SK-N-SH treated with all-trans-retinoic acid at 6 μM for 48 hours (cell line): ENCODE measurements around the gene SGK2.
"Not testable (repeated sequence)": the region's sequence is repeated elsewhere in the genome, so short reads cannot be mapped to it uniquely, and the experiment has no call there.

ENCODE experiments used
- ARNTL ChIP-seq: fragments of 450-650 bp; formaldehyde crosslinking; IDR thresholded peaks from 2 replicates; pipeline ENCODE4 v1.5.0; 2020; ENCODE audit warnings: low read depth, mild to moderate bottlenecking, moderate library complexity, borderline replicate concordance
- PPARA ChIP-seq: fragments of 250-450 bp; sonication (Bioruptor Pico); IDR thresholded peaks from 2 replicates; pipeline ENCODE4 v1.5.0; 2020; ENCODE audit warnings: mild to moderate bottlenecking, borderline replicate concordance
- RARB ChIP-seq: fragments of 250-450 bp; sonication (Bioruptor Pico); IDR thresholded peaks from 2 replicates; pipeline ENCODE4 v1.8.0; 2021; ENCODE audit warnings: mild to moderate bottlenecking, moderate library complexity
- ZC3H10 ChIP-seq: fragments of 250-450 bp; sonication (Bioruptor Pico); IDR thresholded peaks from 2 replicates; pipeline ENCODE4 v1.5.1; 2021; ENCODE audit warnings: mild to moderate bottlenecking, moderate library complexity
- ZFP3 ChIP-seq: fragments of 250-450 bp; sonication (Bioruptor Pico); IDR thresholded peaks from 2 replicates; pipeline ENCODE4 v1.5.0; 2020; ENCODE audit warnings: mild to moderate bottlenecking, moderate library complexity
- ZFP30 ChIP-seq: fragments of 450-650 bp; formaldehyde crosslinking; IDR thresholded peaks from 2 replicates; pipeline ENCODE4 v1.5.0; 2022; ENCODE audit warnings: mild to moderate bottlenecking, moderate library complexity
- ZNF70 ChIP-seq: fragments of 450-650 bp; formaldehyde crosslinking; IDR thresholded peaks from 2 replicates; pipeline ENCODE4 v1.5.0; 2020; ENCODE audit warnings: mild to moderate bottlenecking, moderate library complexity
- TF ChIP-seq, protein P1 (sequence below): fragments of 250-450 bp; sonication (Bioruptor Pico); IDR thresholded peaks from 2 replicates; pipeline ENCODE4 v1.8.0; 2020; ENCODE audit warnings: mild to moderate bottlenecking, moderate library complexity, borderline replicate concordance

DNA sequence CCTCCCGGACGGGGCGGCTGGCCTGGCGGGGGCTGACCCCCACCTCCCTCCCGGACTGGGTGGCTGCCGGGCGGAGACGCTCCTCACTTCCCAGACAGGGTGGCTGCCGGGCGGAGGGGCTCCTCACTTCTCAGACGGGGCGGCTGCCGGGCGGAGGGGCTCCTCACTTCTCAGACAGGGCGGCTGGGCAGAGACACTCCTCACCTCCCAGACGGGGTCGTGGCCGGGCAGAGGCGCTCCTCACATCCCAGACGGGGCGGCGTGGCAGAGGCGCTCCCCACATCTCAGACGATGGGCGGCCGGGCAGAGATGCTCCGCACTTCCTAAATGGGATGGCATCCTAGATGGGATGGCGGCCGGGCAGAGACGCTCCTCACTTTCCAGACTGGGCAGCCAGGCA lies 48.5 kb downstream of the SGK2 start:
- not testable (repeated sequence) for TF ChIP-seq ZNF70; PPARA; ZC3H10 (CRISPR knock-in tag); ZFP30; RARB (CRISPR knock-in tag); ARNTL (CRISPR knock-in tag); ZFP3 (CRISPR knock-in tag)
- TF ChIP-seq, protein P1, sequence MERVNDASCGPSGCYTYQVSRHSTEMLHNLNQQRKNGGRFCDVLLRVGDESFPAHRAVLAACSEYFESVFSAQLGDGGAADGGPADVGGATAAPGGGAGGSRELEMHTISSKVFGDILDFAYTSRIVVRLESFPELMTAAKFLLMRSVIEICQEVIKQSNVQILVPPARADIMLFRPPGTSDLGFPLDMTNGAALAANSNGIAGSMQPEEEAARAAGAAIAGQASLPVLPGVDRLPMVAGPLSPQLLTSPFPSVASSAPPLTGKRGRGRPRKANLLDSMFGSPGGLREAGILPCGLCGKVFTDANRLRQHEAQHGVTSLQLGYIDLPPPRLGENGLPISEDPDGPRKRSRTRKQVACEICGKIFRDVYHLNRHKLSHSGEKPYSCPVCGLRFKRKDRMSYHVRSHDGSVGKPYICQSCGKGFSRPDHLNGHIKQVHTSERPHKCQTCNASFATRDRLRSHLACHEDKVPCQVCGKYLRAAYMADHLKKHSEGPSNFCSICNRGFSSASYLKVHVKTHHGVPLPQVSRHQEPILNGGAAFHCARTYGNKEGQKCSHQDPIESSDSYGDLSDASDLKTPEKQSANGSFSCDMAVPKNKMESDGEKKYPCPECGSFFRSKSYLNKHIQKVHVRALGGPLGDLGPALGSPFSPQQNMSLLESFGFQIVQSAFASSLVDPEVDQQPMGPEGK (CRISPR knock-in tag): not testable (repeated sequence)
